GM10248 (cell line): Measurements from ENCODE around the gene EPHB1.

Experiments
- CTCF ChIA-PET: fragments of 300-600 bp; sonication (Branson Sonifier 250); formaldehyde crosslinking; extraction: SDS; loops from one replicate; lab custom pipeline; 2021; ENCODE audit warnings: antibody characterized with exemption; lab: Yijun Ruan, JAX
- POLR2A ChIA-PET: fragments of 350-650 bp; sonication (Branson Sonifier 250); formaldehyde crosslinking; extraction: SDS; loops from one replicate; lab custom pipeline; 2020; ENCODE audit warnings: antibody characterized with exemption; lab: Yijun Ruan, JAX
- DNase-seq: peaks from one replicate; pipeline ENCODE4 v3.0.0; 2012; ENCODE audit errors: extremely low spot score
- CTCF ChIP-seq: IDR thresholded peaks from 2 replicates; pipeline ENCODE4 v1.5.1; 2012; ENCODE audit warnings: mild to moderate bottlenecking, low read depth; ENCODE audit errors: extremely low read depth, missing control alignments, control extremely low read depth

Gene EPHB1

GRCh38 chr3:135136361-135137100 lies 341.5 kb downstream of the EPHB1 start:
- TF ChIP-seq CTCF = no peak
- ChIA-PET CTCF (no interaction called here), POLR2A (no interaction called here)
- DNase-seq = no peak

GRCh38 chr3:135137296-135137695 lies 342.2 kb downstream of the EPHB1 start:
- ChIA-PET CTCF (no interaction called here), POLR2A (no interaction called here)
- DNase-seq = no peak
- no peak for TF ChIP-seq CTCF

- TF ChIP-seq CTCF = no peak
- no peak for DNase-seq
- ChIA-PET POLR2A (no interaction called here), CTCF (no interaction called here)
These were observed 343.7 kb downstream of the EPHB1 start for GRCh38 chr3:135138776-135139175.

- ChIA-PET CTCF (interaction anchor here (1.8 kb wide), 1 partner anchor 10 kb away, joined by 4 read pairs; no protein-coding TSS in a partner anchor), POLR2A (no interaction called here)
- TF ChIP-seq CTCF = no peak
- DNase-seq = no peak
These were observed 345.5 kb downstream of the EPHB1 start for GRCh38 chr3:135140591-135140990.

GRCh38 chr3:135141160-135141559 lies 346.1 kb downstream of the EPHB1 start:
- DNase-seq = no peak
- POLR2A ChIA-PET = no interaction called here
- CTCF ChIA-PET = interaction anchor here (1.8 kb wide), 1 partner anchor 10 kb away, joined by 4 read pairs; no protein-coding TSS in a partner anchor
- no peak for TF ChIP-seq CTCF

GRCh38 chr3:135141672-135142071 lies 346.6 kb downstream of the EPHB1 start:
- no peak for DNase-seq
- no peak for TF ChIP-seq CTCF
- ChIA-PET CTCF (no interaction called here), POLR2A (no interaction called here)
